HG03025 (cell line): ENCODE measurements around the gene ABCF2.

Source experiments
- ATAC-seq: cut with Tn5 transposase; IDR thresholded peaks from one replicate; pipeline ENCODE4 v1.9.1; 2021; ENCODE audit warnings: mild to moderate bottlenecking, moderate library complexity; ENCODE audit not compliant: unreplicated experiment, low FRiP score

ABCF2 gene

GRCh38 chr7:151242159-151243044, 15.4 kb upstream of the ABCF2 start:
- no peak for ATAC-seq

DNA sequence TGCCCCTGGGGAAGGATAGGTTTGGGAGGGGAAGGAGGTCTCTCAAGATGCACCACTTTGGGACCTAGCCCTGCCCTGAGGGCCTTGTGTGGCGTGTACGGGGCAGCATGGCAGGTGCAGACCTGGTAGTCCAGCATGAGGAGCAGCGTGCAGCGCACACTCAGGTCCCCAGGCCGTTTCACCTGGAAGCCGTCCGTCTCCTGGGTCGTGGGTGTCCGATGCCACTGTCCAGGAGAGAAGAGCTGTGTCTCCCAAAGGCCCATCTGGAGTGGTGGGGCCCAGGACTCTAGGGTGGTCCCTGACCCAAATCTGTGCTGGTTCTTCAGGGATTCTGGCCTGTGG, 14.7 kb upstream of the ABCF2 start:
- no peak for ATAC-seq

- ATAC-seq = no peak
These were observed 14.1 kb upstream of the ABCF2 start for GRCh38 chr7:151240942-151241754.

DNA sequence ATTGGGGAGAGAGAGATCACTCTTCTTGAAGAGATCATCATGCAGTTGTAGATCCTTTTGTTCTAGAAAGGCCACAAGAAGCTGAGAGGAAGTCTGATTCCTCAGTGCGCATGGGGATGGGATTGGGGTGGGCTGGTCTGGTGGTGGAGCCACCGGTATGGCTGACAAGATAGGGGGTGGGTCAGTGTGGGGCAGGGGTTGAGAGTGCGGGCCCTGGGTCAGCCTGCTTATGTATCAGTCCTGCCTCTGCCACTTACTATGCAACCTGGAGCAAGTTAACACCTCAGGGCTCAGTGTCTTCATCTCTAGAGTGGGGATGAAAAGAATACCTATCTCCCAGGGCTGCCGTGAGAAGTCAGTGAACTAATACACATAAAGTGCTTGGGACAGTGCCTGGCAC, 13.5 kb upstream of the ABCF2 start:
- no peak for ATAC-seq

DNA sequence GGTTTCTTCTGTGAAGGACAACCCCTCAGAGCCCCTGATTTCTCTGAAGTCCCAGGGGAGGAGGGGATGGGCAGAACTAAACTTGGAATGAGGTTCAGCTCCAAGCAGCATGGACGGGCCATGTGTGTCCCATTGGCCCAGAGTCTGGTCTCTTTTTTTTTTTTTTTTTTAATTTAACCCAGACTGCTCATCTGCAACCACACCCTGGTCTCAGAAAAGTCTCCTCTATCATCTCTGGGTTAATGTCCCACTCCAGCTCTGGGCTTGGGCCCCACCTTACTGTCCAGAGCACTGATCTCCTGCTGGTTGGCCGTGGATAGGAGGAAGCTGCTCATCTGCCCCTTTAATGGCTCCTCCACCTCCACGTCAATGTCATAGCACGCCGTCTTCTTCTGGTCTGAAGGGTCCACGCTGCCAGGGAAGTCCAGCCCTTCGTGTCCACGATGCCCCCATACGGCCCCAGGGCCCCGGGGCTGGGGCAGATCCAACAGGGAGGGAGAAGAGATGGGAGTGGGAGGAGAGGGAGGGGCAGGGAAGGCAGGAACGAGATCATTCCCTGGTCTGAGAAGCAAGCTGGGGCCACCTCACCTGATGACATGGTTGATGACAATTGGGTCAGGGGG, 12.9 kb upstream of the ABCF2 start:
- no peak for ATAC-seq

- no peak for ATAC-seq
These were observed 12.2 kb upstream of the ABCF2 start for GRCh38 chr7:151238924-151239836.

- no peak for ATAC-seq
These were observed 11.3 kb upstream of the ABCF2 start for GRCh38 chr7:151238190-151238810.

- ATAC-seq = no peak
These were observed 10.5 kb upstream of the ABCF2 start for GRCh38 chr7:151237244-151238189.

- ATAC-seq = no peak
These were observed 9.4 kb upstream of the ABCF2 start for GRCh38 chr7:151236406-151236805.

DNA sequence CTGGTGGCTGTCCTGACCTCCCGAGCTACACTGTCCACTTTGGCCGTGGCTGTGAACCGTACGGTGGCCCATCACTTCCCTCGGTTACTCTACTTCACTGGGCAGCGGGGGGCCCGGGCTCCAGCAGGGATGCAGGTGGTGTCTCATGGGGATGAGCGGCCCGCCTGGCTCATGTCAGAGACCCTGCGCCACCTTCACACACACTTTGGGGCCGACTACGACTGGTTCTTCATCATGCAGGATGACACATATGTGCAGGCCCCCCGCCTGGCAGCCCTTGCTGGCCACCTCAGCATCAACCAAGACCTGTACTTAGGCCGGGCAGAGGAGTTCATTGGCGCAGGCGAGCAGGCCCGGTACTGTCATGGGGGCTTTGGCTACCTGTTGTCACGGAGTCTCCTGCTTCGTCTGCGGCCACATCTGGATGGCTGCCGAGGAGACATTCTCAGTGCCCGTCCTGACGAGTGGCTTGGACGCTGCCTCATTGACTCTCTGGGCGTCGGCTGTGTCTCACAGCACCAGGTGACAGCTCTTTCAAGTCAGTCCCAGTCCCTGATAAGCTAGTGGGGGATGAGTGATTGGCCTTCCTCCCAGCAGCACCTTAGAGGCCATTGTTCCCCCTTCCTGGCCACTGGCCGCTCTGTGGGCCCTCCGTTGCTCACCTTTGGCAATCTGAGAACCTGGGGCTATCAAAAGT, 8.2 kb upstream of the ABCF2 start:
- ATAC-seq = no peak

DNA sequence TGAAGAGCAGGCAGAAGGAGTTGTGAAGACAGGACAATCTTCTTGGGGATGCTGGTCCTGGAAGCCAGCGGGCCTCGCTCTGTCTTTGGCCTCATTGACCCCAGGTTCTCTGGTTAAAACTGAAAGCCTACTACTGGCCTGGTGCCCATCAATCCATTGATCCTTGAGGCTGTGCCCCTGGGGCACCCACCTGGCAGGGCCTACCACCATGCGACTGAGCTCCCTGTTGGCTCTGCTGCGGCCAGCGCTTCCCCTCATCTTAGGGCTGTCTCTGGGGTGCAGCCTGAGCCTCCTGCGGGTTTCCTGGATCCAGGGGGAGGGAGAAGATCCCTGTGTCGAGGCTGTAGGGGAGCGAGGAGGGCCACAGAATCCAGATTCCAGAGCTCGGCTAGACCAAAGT, 6.8 kb upstream of the ABCF2 start:
- ATAC-seq = no peak

DNA sequence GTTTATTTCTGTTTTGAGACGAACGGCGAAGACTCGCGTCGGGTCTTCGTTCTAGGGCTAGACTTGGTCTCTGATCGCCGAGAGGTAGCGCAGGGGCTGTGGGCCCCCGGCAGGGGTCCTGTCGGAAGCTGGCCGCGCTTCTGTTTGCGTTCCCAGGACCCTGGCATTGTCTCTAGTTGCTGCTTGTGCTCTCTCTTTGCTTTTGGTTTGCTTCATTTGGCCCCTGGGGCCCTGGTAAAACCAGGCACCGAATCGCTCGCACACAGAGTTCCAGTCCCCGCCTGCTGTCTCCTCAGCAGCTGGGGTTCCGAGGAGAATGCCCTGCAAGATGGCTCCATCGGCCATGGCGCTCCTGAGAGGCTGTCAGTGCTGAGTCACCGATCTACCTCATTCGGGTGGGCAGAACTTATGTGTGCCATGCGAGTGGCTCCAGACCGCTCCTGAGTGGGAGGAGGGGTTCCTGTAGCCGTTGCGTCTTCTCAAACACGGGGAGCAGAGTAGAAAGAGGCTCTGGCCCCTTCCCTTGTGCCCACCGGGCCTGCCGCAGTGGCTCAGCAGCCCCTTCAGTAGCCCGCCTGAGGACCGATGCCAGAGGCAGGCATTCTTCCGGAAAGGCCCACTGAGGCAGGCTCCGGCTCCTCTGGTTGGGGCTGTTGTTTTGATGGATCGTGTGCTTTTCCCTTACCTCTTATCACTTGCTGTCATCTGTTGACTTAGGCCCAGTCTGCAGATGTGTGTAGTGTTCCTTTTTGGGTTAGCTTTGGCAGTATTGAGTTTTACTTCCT, 6.1 kb upstream of the ABCF2 start:
- no peak for ATAC-seq

- peak; percentile 97 for ATAC-seq
These were observed 5.3 kb upstream of the ABCF2 start, which contains the start of gene CHPF2 for GRCh38 chr7:151232091-151232916. CHPF2 (plus strand) TSS chr7:151232483; CDS start chr7:151234012, 1,529 bp downstream.

DNA sequence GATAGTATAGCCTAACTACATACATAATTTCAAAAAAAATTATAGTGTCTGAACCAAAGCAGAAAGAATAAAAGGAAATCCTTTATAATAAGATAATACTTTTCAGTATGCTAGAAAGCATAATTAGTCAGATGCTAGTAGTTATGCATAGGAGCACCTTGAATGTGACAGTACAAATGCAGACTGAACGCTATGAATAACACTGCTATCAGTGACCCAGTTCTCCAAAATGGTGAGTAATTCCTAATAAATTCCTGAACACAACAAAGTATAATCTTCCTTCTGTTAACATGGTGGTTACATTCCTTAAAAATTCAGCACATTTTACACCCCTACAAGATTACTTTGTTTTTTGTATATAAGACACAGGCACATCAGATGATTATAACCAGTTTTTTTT, 4.1 kb upstream of the ABCF2 start:
- ATAC-seq = no peak

GRCh38 chr7:151229249-151229648, 2.2 kb upstream of the ABCF2 start:
- no peak for ATAC-seq
